HepG2 (cell line): ENCODE results near the gene RNF213. TPM values are rescaled to one million over a fixed set of nuclear protein-coding genes. Genes with fewer than 3 reads are reported as not detected.

ENCODE experiments used
- BATF2 ChIP-seq: sonication (generic); formaldehyde crosslinking; IDR thresholded peaks from 2 replicates; pipeline ENCODE4 v1.8.0; 2022; ENCODE audit warnings: mild to moderate bottlenecking, missing genetic modification reagents, moderate library complexity
- CC2D1A ChIP-seq: sonication (generic); formaldehyde crosslinking; IDR thresholded peaks from 2 replicates; pipeline ENCODE4 v1.8.1; 2023; ENCODE audit warnings: mild to moderate bottlenecking, missing genetic modification reagents
- CCDC6 ChIP-seq: sonication (generic); formaldehyde crosslinking; IDR thresholded peaks from 2 replicates; pipeline ENCODE4 v1.8.1; 2022; ENCODE audit warnings: mild to moderate bottlenecking, missing genetic modification reagents, moderate library complexity
- ELF4 ChIP-seq: sonication (generic); formaldehyde crosslinking; IDR thresholded peaks from 2 replicates; pipeline ENCODE4 v1.5.0; 2020; ENCODE audit warnings: missing genetic modification reagents, mild to moderate bottlenecking, moderate library complexity, borderline replicate concordance
- GLI4 ChIP-seq: sonication (generic); formaldehyde crosslinking; IDR thresholded peaks from 2 replicates; pipeline ENCODE4 v1.5.1; 2020; ENCODE audit warnings: missing genetic modification reagents, mild to moderate bottlenecking, moderate library complexity, borderline replicate concordance
- GLMP ChIP-seq: sonication (generic); formaldehyde crosslinking; IDR thresholded peaks from 2 replicates; pipeline ENCODE4 v1.9.0; 2021; ENCODE audit warnings: missing genetic modification reagents, mild to moderate bottlenecking, borderline replicate concordance
- MAX ChIP-seq: IDR thresholded peaks from 2 replicates; pipeline ENCODE4 v1.6.1; 2012; ENCODE audit warnings: inconsistent platforms
- MTERF4 ChIP-seq: sonication (generic); formaldehyde crosslinking; IDR thresholded peaks from 2 replicates; pipeline ENCODE4 v1.8.0; 2023; ENCODE audit warnings: mild to moderate bottlenecking, missing genetic modification reagents
- NCOA1 ChIP-seq: sonication (generic); formaldehyde crosslinking; IDR thresholded peaks from 2 replicates; pipeline ENCODE4 v1.9.0; 2021; ENCODE audit warnings: missing genetic modification reagents
- SIX1 ChIP-seq: sonication (generic); formaldehyde crosslinking; IDR thresholded peaks from 2 replicates; pipeline ENCODE4 v1.4.0; 2020; ENCODE audit warnings: missing genetic modification reagents, borderline replicate concordance
- SNAPC5 ChIP-seq: sonication (generic); formaldehyde crosslinking; IDR thresholded peaks from 2 replicates; pipeline ENCODE4 v1.8.1; 2023; ENCODE audit warnings: mild to moderate bottlenecking, missing genetic modification reagents, borderline replicate concordance
- SRSF9 ChIP-seq: fragments of 200-400 bp; formaldehyde crosslinking; IDR thresholded peaks from 2 replicates; pipeline ENCODE4 v1.6.1; 2018; ENCODE audit warnings: borderline replicate concordance, mild to moderate bottlenecking, low read depth, low read length; ENCODE audit not compliant: insufficient read depth, poor library complexity, severe bottlenecking
- SYNCRIP ChIP-seq: fragments of 200-400 bp; formaldehyde crosslinking; IDR thresholded peaks from 2 replicates; pipeline ENCODE4 v1.6.1; 2018; ENCODE audit warnings: mild to moderate bottlenecking, low read depth, low read length; ENCODE audit not compliant: insufficient read depth
- ZBTB7B ChIP-seq: sonication (generic); formaldehyde crosslinking; IDR thresholded peaks from 2 replicates; pipeline ENCODE4 v1.4.0; 2020; ENCODE audit warnings: missing genetic modification reagents
- ZNF136 ChIP-seq: sonication (generic); formaldehyde crosslinking; IDR thresholded peaks from 2 replicates; pipeline ENCODE4 v1.8.1; 2022; ENCODE audit warnings: low read depth, mild to moderate bottlenecking, moderate library complexity, missing genetic modification reagents
- ZNF468 ChIP-seq: sonication (generic); formaldehyde crosslinking; IDR thresholded peaks from 2 replicates; pipeline ENCODE4 v1.8.0; 2022; ENCODE audit warnings: mild to moderate bottlenecking, moderate library complexity, missing genetic modification reagents
- ZNF503 ChIP-seq: sonication (generic); formaldehyde crosslinking; IDR thresholded peaks from 2 replicates; pipeline ENCODE4 v1.4.0; 2020; ENCODE audit warnings: missing genetic modification reagents
- ZSCAN12 ChIP-seq: sonication (generic); formaldehyde crosslinking; IDR thresholded peaks from 2 replicates; pipeline ENCODE4 v1.9.0; 2021; ENCODE audit warnings: mild to moderate bottlenecking, missing genetic modification reagents
- ZSCAN21 ChIP-seq: sonication (generic); formaldehyde crosslinking; IDR thresholded peaks from 2 replicates; pipeline ENCODE4 v1.8.0; 2022; ENCODE audit warnings: mild to moderate bottlenecking, missing genetic modification reagents, moderate library complexity, borderline replicate concordance
- ZSCAN29 ChIP-seq: sonication (generic); formaldehyde crosslinking; conservative IDR thresholded peaks from 2 replicates; pipeline ENCODE4 v1.4.0; 2020; ENCODE audit warnings: mild to moderate bottlenecking, missing genetic modification reagents
- ZZZ3 ChIP-seq: sonication (generic); formaldehyde crosslinking; IDR thresholded peaks from 2 replicates; pipeline ENCODE4 v1.4.0; 2020; ENCODE audit warnings: missing genetic modification reagents, mild to moderate bottlenecking, borderline replicate concordance
- polyA plus RNA-seq, 8 experiments: library from polyadenylated mRNA; depleted of rRNA in 3 of 8; stranded (reverse) in 7 of 8; unstranded in 1 of 8; fragments of >200 nt; fragmentation: Illumina TruSeq in 4 of 8; extraction: Trizol in 4 of 8; gene quantifications; 2 replicates each; pipeline versions ENCODE4 v1.2.1 to v1.2.3, GENCODE V29; 2011 to 2016; ENCODE audit warnings: low read depth in 4 of 8, missing spikeins in 1 of 8, mixed read lengths in 1 of 8; ENCODE audit not compliant: insufficient read depth in 1 of 8
- total RNA-seq, 5 experiments: library from RNA; depleted of rRNA; stranded (reverse); fragments of >200 nt; fragmentation: Illumina TruSeq; extraction: Trizol; gene quantifications; 2 replicates each; pipeline ENCODE4 v1.2.3, GENCODE V29; 2016; ENCODE audit warnings: low read depth in 1 of 5

RNF213 gene
- total and polyA plus RNA-seq, 2 of the 13 experiments (the other 11 are each of a cell fraction or from before 2014, with no cell fraction given) = 38.6 to 38.7 TPM

GRCh38 chr17:80219013-80219762 is 41.5 kb upstream of the RNF213 start (continued):
- no peak for TF ChIP-seq ELF4 (CRISPR knock-in tag)
- peak; percentile 33; the same call in 1 of the 2 replicates for TF ChIP-seq MAX
- TF ChIP-seq ZSCAN21 (CRISPR knock-in tag) = no peak
- TF ChIP-seq CCDC6 = no peak
- TF ChIP-seq ZZZ3 (CRISPR knock-in tag) = no peak
- TF ChIP-seq ZSCAN29 (CRISPR knock-in tag) = 0 out of 2 replicates have a peak, but pooled peaks have one; percentile 1
- TF ChIP-seq ZNF468 (CRISPR knock-in tag) = no peak
- no peak for TF ChIP-seq BATF2 (CRISPR knock-in tag)
- TF ChIP-seq ZBTB7B (CRISPR knock-in tag) = no peak
- TF ChIP-seq ZNF136 = no peak
- TF ChIP-seq GLI4 (CRISPR knock-in tag) = 0 out of 2 replicates have a peak, but pooled peaks have one; percentile 17
- TF ChIP-seq SNAPC5 = no peak
- TF ChIP-seq MTERF4 (CRISPR knock-in tag) = no peak
- TF ChIP-seq SRSF9 = no peak
- no peak for TF ChIP-seq ZSCAN12 (CRISPR knock-in tag)
- no peak for TF ChIP-seq SIX1 (CRISPR knock-in tag)
- TF ChIP-seq ZNF503 (CRISPR knock-in tag) = 0 out of 2 replicates have a peak, but pooled peaks have one; percentile 5
- no peak for TF ChIP-seq GLMP (CRISPR knock-in tag)
- TF ChIP-seq CC2D1A (CRISPR knock-in tag) = no peak
- no peak for TF ChIP-seq NCOA1 (CRISPR knock-in tag)
- no peak for TF ChIP-seq SYNCRIP
